ENCODE data around the gene MRPL42. TPM values are rescaled to one million over a fixed set of nuclear protein-coding genes. Genes with fewer than 3 reads are reported as not detected.

The MRPL42 gene
- total and polyA plus RNA-seq, 2 donors (not counting 1 experiment from before 2014, with no cell fraction given) = 68.0 to 87.3 TPM

- Histone ChIP-seq H3K4me1 (ENCODE audit: control insufficient read depth, extremely low read depth, insufficient read depth, low read length) (no peaks in the 10 kb centered on the region), H4K20me1 (ENCODE audit: control insufficient read depth, extremely low read depth, insufficient read depth, low read length) (no peaks in the 10 kb centered on the region), H3K9me3 (ENCODE audit: control insufficient read depth, insufficient read depth, low read depth, low read length) (no peaks in the 10 kb centered on the region), H3K9ac (ENCODE audit: insufficient read depth, low read length) (no peak overlapping the region), H3K4me3 (replicated peaks in 1 of 4; ENCODE audit: control extremely low read depth in 1 of 4, insufficient read depth in 1 of 4, low read depth in 3 of 4, low read length in 4 of 4) (no peak overlapping the region), H3K4me2 (ENCODE audit: extremely low read depth, insufficient read depth, low read length) (no peak overlapping the region), H3K27me3 (ENCODE audit: control insufficient read depth, insufficient read depth, low read length) (no peaks in the 10 kb centered on the region), H2AFZ (ENCODE audit: low read length) (no peak overlapping the region), H3K27ac (ENCODE audit: insufficient read depth, low read length) (no peak overlapping the region), H3K79me2 (ENCODE audit: control insufficient read depth, insufficient read depth, low read length) (no peaks in the 10 kb centered on the region), H3K36me3 (ENCODE audit: control insufficient read depth, insufficient read depth, low read length) (no peaks in the 10 kb centered on the region)
- no peak for TF ChIP-seq CTCF (conservative IDR thresholded peaks at IDR 0.05 in 1 of 2, IDR thresholded peaks at IDR 0.05 in 1 of 2; ENCODE audit: low read depth in 1 of 2, low read length in 2 of 2)
- no peak for TF ChIP-seq EZH2 (IDR thresholded peaks at IDR 0.05; ENCODE audit: low read length, missing control alignments)
- no peak for DNase-seq (ENCODE audit: low read depth in 2 of 2)
These were observed 39.9 kb downstream of the MRPL42 start for GRCh38 chr12:93507165-93507564.

- Histone ChIP-seq H3K27ac (ENCODE audit: insufficient read depth, low read length) (no peak overlapping the region), H3K4me3 (replicated peaks in 1 of 4; ENCODE audit: control extremely low read depth in 1 of 4, insufficient read depth in 1 of 4, low read depth in 3 of 4, low read length in 4 of 4) (no peak overlapping the region), H4K20me1 (ENCODE audit: control insufficient read depth, extremely low read depth, insufficient read depth, low read length) (no peaks in the 10 kb centered on the region), H3K27me3 (ENCODE audit: control insufficient read depth, insufficient read depth, low read length) (no peaks in the 10 kb centered on the region), H3K4me1 (ENCODE audit: control insufficient read depth, extremely low read depth, insufficient read depth, low read length) (no peaks in the 10 kb centered on the region), H3K4me2 (ENCODE audit: extremely low read depth, insufficient read depth, low read length) (no peak overlapping the region), H3K79me2 (ENCODE audit: control insufficient read depth, insufficient read depth, low read length) (no peaks in the 10 kb centered on the region), H3K36me3 (ENCODE audit: control insufficient read depth, insufficient read depth, low read length) (no peaks in the 10 kb centered on the region), H2AFZ (ENCODE audit: low read length) (no peak overlapping the region), H3K9me3 (ENCODE audit: control insufficient read depth, insufficient read depth, low read depth, low read length) (no peaks in the 10 kb centered on the region), H3K9ac (ENCODE audit: insufficient read depth, low read length) (no peak overlapping the region)
- TF ChIP-seq CTCF (conservative IDR thresholded peaks at IDR 0.05 in 1 of 2, IDR thresholded peaks at IDR 0.05 in 1 of 2; ENCODE audit: low read depth in 1 of 2, low read length in 2 of 2) (no peak), EZH2 (IDR thresholded peaks at IDR 0.05; ENCODE audit: low read length, missing control alignments) (no peak)
- no peak for DNase-seq (ENCODE audit: low read depth in 2 of 2)
These were observed 42.2 kb downstream of the MRPL42 start for GRCh38 chr12:93509506-93509905.

GRCh38 chr12:93514853-93515252, 47.5 kb downstream of the MRPL42 start:
- Histone ChIP-seq H3K4me2 (ENCODE audit: extremely low read depth, insufficient read depth, low read length) (peak overlapping the region; percentile 77), H3K9me3 (ENCODE audit: control insufficient read depth, insufficient read depth, low read depth, low read length) (no peaks in the 10 kb centered on the region), H3K79me2 (ENCODE audit: control insufficient read depth, insufficient read depth, low read length) (no peaks in the 10 kb centered on the region), H3K4me1 (ENCODE audit: control insufficient read depth, extremely low read depth, insufficient read depth, low read length) (peaks cover 4% of the 10 kb centered on the region), H3K27me3 (ENCODE audit: control insufficient read depth, insufficient read depth, low read length) (no peaks in the 10 kb centered on the region), H3K27ac (ENCODE audit: insufficient read depth, low read length) (peak overlapping the region; percentile 9), H4K20me1 (ENCODE audit: control insufficient read depth, extremely low read depth, insufficient read depth, low read length) (no peaks in the 10 kb centered on the region), H3K4me3 (replicated peaks in 1 of 4; ENCODE audit: control extremely low read depth in 1 of 4, insufficient read depth in 1 of 4, low read depth in 3 of 4, low read length in 4 of 4) (no peak overlapping the region), H3K36me3 (ENCODE audit: control insufficient read depth, insufficient read depth, low read length) (no peaks in the 10 kb centered on the region), H2AFZ (ENCODE audit: low read length) (no peak overlapping the region), H3K9ac (ENCODE audit: insufficient read depth, low read length) (no peak overlapping the region)
- TF ChIP-seq EZH2 (IDR thresholded peaks at IDR 0.05; ENCODE audit: low read length, missing control alignments) (no peak), CTCF (conservative IDR thresholded peaks at IDR 0.05 in 1 of 2, IDR thresholded peaks at IDR 0.05 in 1 of 2; ENCODE audit: low read depth in 1 of 2, low read length in 2 of 2) (no peak)
- DNase-seq (ENCODE audit: low read depth in 2 of 2) = peak; percentile 76 to 83

All from fibroblast of lung (primary cell).